GM19351 (cell line): ENCODE measurements around the gene FLRT1.

Source experiments
- ATAC-seq: cut with Tn5 transposase; IDR thresholded peaks from one replicate; pipeline ENCODE4 v1.9.1; 2021; ENCODE audit warnings: mild to moderate bottlenecking, moderate library complexity; ENCODE audit not compliant: unreplicated experiment

FLRT1 gene

GRCh38 chr11:64084146-64084950 is 48.6 kb downstream of the FLRT1 start:
- ATAC-seq = no peak

GRCh38 chr11:64084951-64085710 is 49.4 kb downstream of the FLRT1 start:
- no peak for ATAC-seq
